Colonic mucosa (tissue), 4 donors: Measurements from ENCODE around the gene SPRR2G. TPM values are rescaled to one million over a fixed set of nuclear protein-coding genes. Genes with fewer than 3 reads are reported as not detected.
"Not testable (repeated sequence)": the region's sequence is repeated elsewhere in the genome, so short reads cannot be mapped to it uniquely, and the experiment has no call there.

Source experiments
- DNase-seq: peaks from one replicate; pipeline ENCODE4 v3.0.0-alpha.2; 2020
- H3K27ac ChIP-seq: fragments of 200-600 bp; one replicate; pipeline ENCODE4 v1.8.0; 2021
- H3K27me3 ChIP-seq: fragments of 200-600 bp; one replicate; pipeline ENCODE4 v1.8.0; 2021
- H3K36me3 ChIP-seq: fragments of 200-600 bp; one replicate; pipeline ENCODE4 v1.8.0; 2021
- H3K4me1 ChIP-seq: fragments of 200-600 bp; one replicate; pipeline ENCODE4 v1.8.0; 2021; ENCODE audit warnings: mild to moderate bottlenecking
- H3K4me3 ChIP-seq: fragments of 200-600 bp; one replicate; pipeline ENCODE4 v1.8.0; 2021
- H3K9ac ChIP-seq, 2 donors: one replicate each; pipeline ENCODE4 v1.7.0; 2013; ENCODE audit warnings: control low read depth in 2 of 2, low read depth in 2 of 2, low read length in 2 of 2
- H3K9me3 ChIP-seq: fragments of 200-600 bp; one replicate; pipeline ENCODE4 v1.8.0; 2021
- intact Hi-C: fragments of 100-400 bp; cut with DNase I; formaldehyde crosslinking; loops from one replicate; pipeline ENCODE4 v1.14.1; 2022
- total RNA-seq, 2 donors: library from RNA; stranded (reverse); fragmentation: NEBNext Ultra II Directional in 1 of 2; extraction: Animal tissue kit (Norgen Biotek cat#: 25700) in 1 of 2; gene quantifications; one replicate each; pipeline ENCODE4 v1.2.1, GENCODE V29; 2021
- TF ChIP-seq, protein P1 (sequence below): fragments of 200-600 bp; IDR thresholded peaks from one replicate; pipeline ENCODE4 v1.8.0; 2022; ENCODE audit warnings: antibody characterized with exemption, mild to moderate bottlenecking
- donor health status: healthy.
- donor health status: DM: no; HTN: no; CAD: no.
- donor health status: DM: no; HTN: no; CAD: no.

SPRR2G gene
- total RNA-seq, 2 donors from 2014 or later: not detected

DNA sequence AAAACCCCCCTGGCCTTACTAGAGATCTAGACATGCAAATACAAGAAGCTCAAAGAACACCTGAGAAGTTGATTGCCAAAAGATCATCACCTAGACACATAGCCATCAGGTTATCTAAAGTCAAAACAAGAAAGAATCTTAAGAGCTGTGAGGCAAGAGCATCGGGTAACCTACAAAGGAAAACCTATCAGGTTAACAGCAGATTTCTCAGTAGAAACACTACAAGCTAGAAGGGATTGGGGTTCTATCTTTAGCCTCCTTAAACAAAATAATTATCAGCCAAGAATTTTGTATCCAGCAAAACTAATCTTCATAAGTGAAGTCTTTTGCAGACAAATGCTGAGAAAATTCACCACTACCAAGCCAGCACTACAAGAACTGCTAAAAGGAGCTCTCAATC is 25.2 kb downstream of the SPRR2G start:
- DNase-seq: no peak
- H3K27ac ChIP-seq: no peak overlapping the region
- H3K27me3 ChIP-seq: no peaks in the 10 kb centered on the region
- TF ChIP-seq, protein P1, sequence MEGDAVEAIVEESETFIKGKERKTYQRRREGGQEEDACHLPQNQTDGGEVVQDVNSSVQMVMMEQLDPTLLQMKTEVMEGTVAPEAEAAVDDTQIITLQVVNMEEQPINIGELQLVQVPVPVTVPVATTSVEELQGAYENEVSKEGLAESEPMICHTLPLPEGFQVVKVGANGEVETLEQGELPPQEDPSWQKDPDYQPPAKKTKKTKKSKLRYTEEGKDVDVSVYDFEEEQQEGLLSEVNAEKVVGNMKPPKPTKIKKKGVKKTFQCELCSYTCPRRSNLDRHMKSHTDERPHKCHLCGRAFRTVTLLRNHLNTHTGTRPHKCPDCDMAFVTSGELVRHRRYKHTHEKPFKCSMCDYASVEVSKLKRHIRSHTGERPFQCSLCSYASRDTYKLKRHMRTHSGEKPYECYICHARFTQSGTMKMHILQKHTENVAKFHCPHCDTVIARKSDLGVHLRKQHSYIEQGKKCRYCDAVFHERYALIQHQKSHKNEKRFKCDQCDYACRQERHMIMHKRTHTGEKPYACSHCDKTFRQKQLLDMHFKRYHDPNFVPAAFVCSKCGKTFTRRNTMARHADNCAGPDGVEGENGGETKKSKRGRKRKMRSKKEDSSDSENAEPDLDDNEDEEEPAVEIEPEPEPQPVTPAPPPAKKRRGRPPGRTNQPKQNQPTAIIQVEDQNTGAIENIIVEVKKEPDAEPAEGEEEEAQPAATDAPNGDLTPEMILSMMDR: no peak
- no peak overlapping the region for H3K9ac ChIP-seq
- no peak overlapping the region for H3K4me3 ChIP-seq
- H3K4me1 ChIP-seq: no peaks in the 10 kb centered on the region
- intact Hi-C loops: no loop called here
- no peaks in the 10 kb centered on the region for H3K9me3 ChIP-seq
- no peaks in the 10 kb centered on the region for H3K36me3 ChIP-seq

DNA sequence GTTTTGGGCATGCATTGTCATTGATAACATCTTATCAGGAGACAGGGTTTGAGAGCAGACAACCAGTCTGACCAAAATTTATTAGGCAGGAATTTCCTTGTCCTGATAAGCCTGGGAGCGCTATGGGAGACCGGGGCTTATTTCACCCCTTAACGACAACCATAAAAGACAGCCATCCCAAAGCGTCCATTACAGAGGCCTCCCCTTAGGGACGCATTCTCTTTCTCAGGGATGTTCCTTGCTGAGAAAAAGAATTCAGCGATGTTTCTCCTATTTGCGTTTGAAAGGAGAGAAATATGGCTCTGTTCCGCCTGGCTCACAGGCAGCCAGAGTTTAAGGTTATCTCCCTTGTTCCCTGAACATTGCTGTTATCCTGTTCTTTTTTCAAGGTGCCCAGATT is 26.9 kb downstream of the SPRR2G start:
- H3K36me3 ChIP-seq, intact Hi-C loops, H3K27me3 ChIP-seq, DNase-seq, H3K27ac ChIP-seq, H3K4me1 ChIP-seq, H3K9ac ChIP-seq, H3K4me3 ChIP-seq, H3K9me3 ChIP-seq: not testable (repeated sequence)

DNA sequence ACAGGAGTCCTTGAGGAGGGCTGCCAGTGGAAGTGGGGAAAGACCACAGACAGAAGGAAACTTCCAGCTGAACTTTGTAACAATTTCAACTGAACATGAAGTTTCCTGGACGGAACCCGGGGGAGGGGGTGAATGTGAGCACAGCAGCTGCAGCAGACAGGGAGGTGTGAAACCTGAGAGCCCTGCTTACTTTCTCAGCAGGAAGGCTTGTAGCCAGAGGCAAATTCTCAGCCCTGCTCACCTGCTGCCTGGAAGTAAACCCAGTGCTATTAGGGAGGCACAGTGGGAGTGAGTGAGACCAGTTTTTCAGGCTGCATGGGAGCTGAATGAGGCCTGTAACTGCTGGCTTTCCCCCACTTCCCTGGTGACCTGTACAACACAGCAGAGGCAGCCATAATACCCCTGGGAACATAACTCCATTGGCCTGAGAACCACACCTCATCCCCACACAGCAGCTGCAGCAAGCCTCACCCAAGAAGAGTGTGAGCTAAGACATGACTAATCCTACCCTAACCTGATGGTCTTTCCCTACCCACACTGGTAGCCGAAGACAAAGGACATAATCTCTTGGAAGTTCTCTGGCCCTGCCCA is 27.8 kb downstream of the SPRR2G start:
- intact Hi-C loops: no loop called here
- Histone ChIP-seq H3K27ac (no peak overlapping the region), H3K27me3 (no peaks in the 10 kb centered on the region), H3K4me1 (no peaks in the 10 kb centered on the region), H3K9me3 (no peaks in the 10 kb centered on the region), H3K9ac (no peak overlapping the region), H3K4me3 (no peak overlapping the region), H3K36me3 (no peaks in the 10 kb centered on the region)
- TF ChIP-seq, protein P1: no peak
- no peak for DNase-seq

DNA sequence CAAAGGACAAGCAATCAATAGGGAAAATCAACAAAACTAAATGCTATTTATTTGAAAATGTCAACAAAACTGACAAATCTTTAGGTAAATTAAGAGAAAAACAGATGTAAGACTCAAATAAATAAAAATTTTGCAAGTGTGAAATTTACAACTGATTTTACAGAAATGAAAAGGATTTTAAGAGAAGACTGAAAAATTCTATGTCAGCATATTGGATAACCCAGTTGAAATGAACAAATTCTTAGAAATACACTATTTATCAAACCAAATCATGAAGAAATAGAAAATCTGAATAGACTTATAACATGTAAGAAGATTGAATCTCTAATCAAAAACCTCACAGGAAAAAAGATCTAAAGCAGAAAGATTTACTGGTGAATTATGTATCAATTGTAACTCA is 29.7 kb downstream of the SPRR2G start:
- Histone ChIP-seq H3K9ac (no peak overlapping the region), H3K4me3 (no peak overlapping the region), H3K4me1 (no peaks in the 10 kb centered on the region), H3K9me3 (no peaks in the 10 kb centered on the region), H3K36me3 (no peaks in the 10 kb centered on the region), H3K27me3 (no peaks in the 10 kb centered on the region), H3K27ac (no peak overlapping the region)
- intact Hi-C loops: no loop called here
- TF ChIP-seq, protein P1: no peak
- no peak for DNase-seq

DNA sequence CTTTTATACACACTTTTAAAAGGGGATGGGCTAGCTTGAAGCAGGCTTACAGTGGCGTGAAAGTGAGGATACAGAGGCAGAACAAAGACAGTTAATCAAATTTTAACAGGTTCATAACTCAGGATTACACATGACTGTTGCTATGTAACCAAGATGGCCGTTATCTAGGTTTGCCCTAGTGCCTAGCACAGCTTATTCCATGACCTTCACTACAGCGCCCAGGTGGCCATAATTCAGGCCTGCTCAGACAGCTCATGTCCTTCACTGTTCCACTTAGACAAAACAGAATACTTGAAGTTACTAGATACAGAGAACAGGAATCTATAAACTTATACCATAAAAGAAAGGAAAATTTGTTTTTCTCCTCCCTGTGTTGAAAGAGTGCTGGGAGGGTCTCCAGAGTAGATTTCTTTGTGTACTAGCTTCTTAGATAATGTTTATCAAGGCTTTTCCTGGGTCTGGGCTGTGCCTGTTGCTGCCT is 31.2 kb downstream of the SPRR2G start:
- no peak overlapping the region for H3K4me3 ChIP-seq
- H3K27me3 ChIP-seq: no peaks in the 10 kb centered on the region
- H3K36me3 ChIP-seq: no peaks in the 10 kb centered on the region
- TF ChIP-seq, protein P1: no peak
- no peaks in the 10 kb centered on the region for H3K4me1 ChIP-seq
- H3K9ac ChIP-seq: no peak overlapping the region
- H3K9me3 ChIP-seq: no peaks in the 10 kb centered on the region
- H3K27ac ChIP-seq: no peak overlapping the region
- no peak for DNase-seq
- intact Hi-C loops: no loop called here

DNA sequence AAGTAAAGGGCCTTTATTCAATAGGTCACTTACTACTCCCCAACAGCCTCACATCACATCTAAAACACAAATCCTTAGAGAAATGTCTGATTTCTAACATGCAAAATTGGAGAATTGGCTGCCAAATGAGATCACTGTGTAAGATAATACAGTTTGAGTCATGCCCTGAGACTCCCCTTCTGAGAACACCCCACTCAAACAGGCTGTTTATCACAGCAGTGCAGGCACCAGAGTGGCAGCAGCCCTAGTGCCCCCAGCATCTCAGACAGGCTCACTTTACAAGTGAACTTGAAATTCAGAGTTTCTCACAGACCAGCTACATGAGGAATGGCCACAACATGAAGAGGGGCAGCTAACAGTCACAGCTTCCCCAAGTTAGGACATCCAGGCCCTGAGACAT is 35.4 kb downstream of the SPRR2G start:
- H3K9ac ChIP-seq, H3K4me3 ChIP-seq, intact Hi-C loops, H3K27me3 ChIP-seq, H3K4me1 ChIP-seq, DNase-seq, H3K27ac ChIP-seq, H3K9me3 ChIP-seq, H3K36me3 ChIP-seq: not testable (repeated sequence)
